Stimulated activated effector memory CD8-positive, alpha-beta T cell treated with anti-CD3 and anti-CD28 coated beads, Interleukin-12 subunit alpha, Interleukin-12 subunit beta, amount 100 ng/mL, for 72 hours (primary cell): ENCODE data around the gene SFSWAP.
"Not testable (repeated sequence)": the region's sequence is repeated elsewhere in the genome, so short reads cannot be mapped to it uniquely, and the experiment has no call there.

ENCODE experiments used
- ATAC-seq: fragments of 150-1000 bp; cut with Tn5 transposase; 2 replicates; pipeline ENCODE4 v1.10.0; 2021
- DNase-seq, 2 donors: peaks; one replicate each; pipeline ENCODE4 v3.0.0; 2021 to 2022; ENCODE audit warnings: low spot score in 2 of 2
- H3K27ac Mint-ChIP-seq: one replicate; pipeline ENCODE4 v1.8.0; 2022; ENCODE audit warnings: mild to moderate bottlenecking, mixed read lengths
- H3K36me3 Mint-ChIP-seq: one replicate; pipeline ENCODE4 v1.8.0; 2022; ENCODE audit warnings: mild to moderate bottlenecking, mixed read lengths
- H3K4me1 Mint-ChIP-seq: one replicate; pipeline ENCODE4 v1.8.0; 2022; ENCODE audit warnings: mixed read lengths
- H3K4me3 Mint-ChIP-seq: one replicate; pipeline ENCODE4 v1.8.0; 2022; ENCODE audit warnings: mild to moderate bottlenecking, mixed read lengths
- H3K9me3 Mint-ChIP-seq: one replicate; pipeline ENCODE4 v1.8.0; 2022; ENCODE audit warnings: mixed read lengths

SFSWAP gene

GRCh38 chr12:131801254-131801866 is 90.5 kb downstream of the SFSWAP start:
- H3K4me3 Mint-ChIP-seq, result no peak overlapping the region
- peaks cover 59% of the 10 kb centered on the region for H3K36me3 Mint-ChIP-seq
- DNase-seq (no peak), ATAC-seq (no peak)
- H3K4me1 Mint-ChIP-seq, result no peaks in the 10 kb centered on the region
- H3K27ac Mint-ChIP-seq, result no peak overlapping the region
- no peaks in the 10 kb centered on the region for H3K9me3 Mint-ChIP-seq

- Mint-ChIP-seq H3K4me3 (no peak overlapping the region), H3K9me3 (no peaks in the 10 kb centered on the region), H3K4me1 (no peaks in the 10 kb centered on the region), H3K36me3 (peaks cover 34% of the 10 kb centered on the region), H3K27ac (no peak overlapping the region)
- DNase-seq, result no peak
- ATAC-seq, result no peak
Measured at GRCh38 chr12:131803961-131804521, 93.2 kb downstream of the SFSWAP start.

GRCh38 chr12:131805421-131805820 is 94.5 kb downstream of the SFSWAP start:
- H3K9me3 Mint-ChIP-seq, result no peaks in the 10 kb centered on the region
- ATAC-seq (no peak), DNase-seq (no peak)
- no peak overlapping the region for H3K4me3 Mint-ChIP-seq
- H3K36me3 Mint-ChIP-seq, result peaks cover 20% of the 10 kb centered on the region
- H3K4me1 Mint-ChIP-seq, result no peaks in the 10 kb centered on the region
- H3K27ac Mint-ChIP-seq, result no peak overlapping the region

- Mint-ChIP-seq H3K9me3 (no peaks in the 10 kb centered on the region), H3K4me1 (no peaks in the 10 kb centered on the region), H3K36me3 (peaks cover 8% of the 10 kb centered on the region), H3K4me3 (no peak overlapping the region), H3K27ac (no peak overlapping the region)
- DNase-seq (no peak), ATAC-seq (no peak)
Measured at GRCh38 chr12:131806674-131807073, 95.8 kb downstream of the SFSWAP start.

GRCh38 chr12:131808744-131809371 is 98.0 kb downstream of the SFSWAP start:
- no peak for DNase-seq
- Mint-ChIP-seq H3K27ac (peak overlapping the region; percentile 81), H3K4me3 (peak overlapping the region; percentile 70), H3K4me1 (no peaks in the 10 kb centered on the region), H3K9me3 (peaks cover 5% of the 10 kb centered on the region), H3K36me3 (no peaks in the 10 kb centered on the region)
- ATAC-seq, result peak; percentile 91

- ATAC-seq, H3K36me3 Mint-ChIP-seq, H3K27ac Mint-ChIP-seq, H3K9me3 Mint-ChIP-seq, H3K4me1 Mint-ChIP-seq, DNase-seq: not testable (repeated sequence)
- peak overlapping the region; percentile 70 for H3K4me3 Mint-ChIP-seq
Measured at GRCh38 chr12:131809476-131810254, 98.8 kb downstream of the SFSWAP start.

- DNase-seq, result no peak
- H3K4me1 Mint-ChIP-seq, result no peaks in the 10 kb centered on the region
- H3K27ac Mint-ChIP-seq, result no peak overlapping the region
- H3K4me3 Mint-ChIP-seq, result no peak overlapping the region
- peaks cover 5% of the 10 kb centered on the region for H3K9me3 Mint-ChIP-seq
- ATAC-seq, result no peak
- H3K36me3 Mint-ChIP-seq, result no peaks in the 10 kb centered on the region
Measured at GRCh38 chr12:131810726-131811125, 99.8 kb downstream of the SFSWAP start.

GRCh38 chr12:131815131-131815530 is 104.2 kb downstream of the SFSWAP start:
- Mint-ChIP-seq H3K27ac (no peak overlapping the region), H3K4me1 (no peaks in the 10 kb centered on the region), H3K36me3 (no peaks in the 10 kb centered on the region), H3K9me3 (peaks cover 5% of the 10 kb centered on the region), H3K4me3 (no peak overlapping the region)
- DNase-seq (no peak), ATAC-seq (no peak)

GRCh38 chr12:131816495-131816894 is 105.6 kb downstream of the SFSWAP start:
- H3K36me3 Mint-ChIP-seq, result no peaks in the 10 kb centered on the region
- H3K4me1 Mint-ChIP-seq, result no peaks in the 10 kb centered on the region
- ATAC-seq, result no peak
- no peak overlapping the region for H3K4me3 Mint-ChIP-seq
- peaks cover 5% of the 10 kb centered on the region for H3K9me3 Mint-ChIP-seq
- DNase-seq, result no peak
- H3K27ac Mint-ChIP-seq, result no peak overlapping the region

GRCh38 chr12:131817241-131817640 is 106.4 kb downstream of the SFSWAP start:
- Mint-ChIP-seq H3K4me3 (no peak overlapping the region), H3K36me3 (no peaks in the 10 kb centered on the region), H3K27ac (no peak overlapping the region), H3K9me3 (peaks cover 5% of the 10 kb centered on the region), H3K4me1 (no peaks in the 10 kb centered on the region)
- no peak for DNase-seq
- ATAC-seq, result no peak

- no peaks in the 10 kb centered on the region for H3K4me1 Mint-ChIP-seq
- no peaks in the 10 kb centered on the region for H3K9me3 Mint-ChIP-seq
- no peak for DNase-seq
- H3K4me3 Mint-ChIP-seq, result no peak overlapping the region
- ATAC-seq, result no peak
- H3K36me3 Mint-ChIP-seq, result no peaks in the 10 kb centered on the region
- H3K27ac Mint-ChIP-seq, result no peak overlapping the region
Measured at GRCh38 chr12:131818821-131819585, 108.1 kb downstream of the SFSWAP start.

- DNase-seq (no peak), ATAC-seq (no peak)
- H3K27ac Mint-ChIP-seq, result no peak overlapping the region
- no peaks in the 10 kb centered on the region for H3K36me3 Mint-ChIP-seq
- peaks cover 5% of the 10 kb centered on the region for H3K4me1 Mint-ChIP-seq
- no peak overlapping the region for H3K4me3 Mint-ChIP-seq
- no peaks in the 10 kb centered on the region for H3K9me3 Mint-ChIP-seq
Measured at GRCh38 chr12:131824450-131824849, 113.6 kb downstream of the SFSWAP start.

GRCh38 chr12:131825146-131825892 is 114.4 kb downstream of the SFSWAP start:
- no peaks in the 10 kb centered on the region for H3K9me3 Mint-ChIP-seq
- DNase-seq, result no peak
- no peak overlapping the region for H3K4me3 Mint-ChIP-seq
- peaks cover 7% of the 10 kb centered on the region for H3K4me1 Mint-ChIP-seq
- no peak overlapping the region for H3K27ac Mint-ChIP-seq
- no peak for ATAC-seq
- no peaks in the 10 kb centered on the region for H3K36me3 Mint-ChIP-seq

GRCh38 chr12:131826097-131826928 is 115.4 kb downstream of the SFSWAP start:
- Mint-ChIP-seq H3K27ac (no peak overlapping the region), H3K36me3 (no peaks in the 10 kb centered on the region), H3K4me3 (peak overlapping the region; percentile 29), H3K4me1 (peaks cover 7% of the 10 kb centered on the region), H3K9me3 (no peaks in the 10 kb centered on the region)
- no peak for DNase-seq
- ATAC-seq, result no peak
